HEK293 (cell line): Measurements from ENCODE around the gene CD83.

Source experiments
- ATF2 ChIP-seq: fragments of 450-650 bp; formaldehyde crosslinking; IDR thresholded peaks from 2 replicates; pipeline ENCODE4 v1.5.1; 2016; ENCODE audit warnings: missing biosample characterization, missing genetic modification characterization, low read depth
- CTCF ChIP-seq: fragments of 450-650 bp; formaldehyde crosslinking; IDR thresholded peaks from 2 replicates; pipeline ENCODE4 v1.5.1; 2016; ENCODE audit warnings: missing biosample characterization, missing genetic modification characterization
- ELK4 ChIP-seq: IDR thresholded peaks from 2 replicates; pipeline ENCODE4 v1.6.1; 2011; ENCODE audit warnings: mild to moderate bottlenecking, low read depth, low read length, borderline replicate concordance
- HIC1 ChIP-seq: fragments of 450-650 bp; formaldehyde crosslinking; IDR thresholded peaks from 2 replicates; pipeline ENCODE4 v1.5.1; 2016; ENCODE audit warnings: missing biosample characterization, missing genetic modification characterization
- MYNN ChIP-seq: fragments of 450-650 bp; formaldehyde crosslinking; IDR thresholded peaks from 2 replicates; pipeline ENCODE4 v1.5.1; 2016; ENCODE audit warnings: missing biosample characterization, missing genetic modification characterization, borderline replicate concordance
- PBX3 ChIP-seq: sonication (generic); formaldehyde crosslinking; IDR thresholded peaks from 2 replicates; pipeline ENCODE4 v1.8.1; 2022; ENCODE audit warnings: mild to moderate bottlenecking, moderate library complexity, missing genetic modification reagents
- PRDM6 ChIP-seq: fragments of 450-650 bp; formaldehyde crosslinking; IDR thresholded peaks from 2 replicates; pipeline ENCODE4 v1.5.1; 2017; ENCODE audit warnings: missing biosample characterization, missing genetic modification characterization
- TCF7L2 ChIP-seq: IDR thresholded peaks from 2 replicates; pipeline ENCODE4 v1.6.1; 2011; ENCODE audit warnings: low read depth, mild to moderate bottlenecking, inconsistent platforms, low read length, moderate library complexity, borderline replicate concordance
- ZBTB20 ChIP-seq: fragments of 450-650 bp; formaldehyde crosslinking; IDR thresholded peaks from 2 replicates; pipeline ENCODE4 v1.5.1; 2016; ENCODE audit warnings: missing biosample characterization, missing genetic modification characterization
- ZNF174 ChIP-seq: fragments of 450-650 bp; formaldehyde crosslinking; IDR thresholded peaks from 2 replicates; pipeline ENCODE4 v1.5.0; 2017; ENCODE audit warnings: missing biosample characterization, mild to moderate bottlenecking, missing genetic modification characterization
- ZNF274 ChIP-seq, 2 experiments: fragments of 200-500 bp in 1 of 2; fragments of 450-650 bp in 1 of 2; sonication (Bioruptor generic) in 1 of 2; formaldehyde crosslinking in 1 of 2; IDR thresholded peaks; 2 replicates each; pipeline versions ENCODE4 v1.5.1 to v1.6.1; 2014 to 2016; ENCODE audit warnings: borderline replicate concordance in 1 of 2, inconsistent platforms in 1 of 2, low read length in 1 of 2, missing biosample characterization in 1 of 2, missing genetic modification characterization in 1 of 2
- ZNF350 ChIP-seq: fragments of 450-650 bp; formaldehyde crosslinking; IDR thresholded peaks from 2 replicates; pipeline ENCODE4 v1.5.0; 2017; ENCODE audit warnings: missing biosample characterization, mild to moderate bottlenecking, missing genetic modification characterization
- ZNF580 ChIP-seq: fragments of 450-650 bp; formaldehyde crosslinking; IDR thresholded peaks from 2 replicates; pipeline ENCODE4 v1.5.1; 2016; ENCODE audit warnings: missing biosample characterization, missing genetic modification characterization

GRCh38 chr6:14165091-14165490 is 47.5 kb downstream of the CD83 start:
- no peak for TF ChIP-seq CTCF
- TF ChIP-seq ELK4: no peak
- TF ChIP-seq PRDM6 (tag by site-specific recombination): no peak
- TF ChIP-seq ZNF580: no peak
- TF ChIP-seq TCF7L2: no peak
- no peak for TF ChIP-seq PBX3 (CRISPR knock-in tag)
- no peak for TF ChIP-seq MYNN (tag by site-specific recombination)
- no peak for TF ChIP-seq HIC1 (tag by site-specific recombination)
- TF ChIP-seq ZNF274 (IDR thresholded peaks at IDR 0.05; ENCODE audit: low read length): no peak
- no peak for TF ChIP-seq ZNF274 (tag by site-specific recombination; IDR thresholded peaks at IDR 0.05; ENCODE audit: borderline replicate concordance)
- no peak for TF ChIP-seq ZBTB20 (tag by site-specific recombination)
- TF ChIP-seq ZNF174: no peak
- TF ChIP-seq ZNF350 (tag by site-specific recombination): no peak
- no peak for TF ChIP-seq ATF2 (tag by site-specific recombination)
